Testis (tissue), 3 donors: Measurements from ENCODE around the gene COPA. TPM values are rescaled to one million over a fixed set of nuclear protein-coding genes. Genes with fewer than 3 reads are reported as not detected.

Source experiments
- DNase-seq: peaks from one replicate; pipeline ENCODE4 v3.0.0-alpha.2; 2019
- H3K27ac ChIP-seq, 2 donors: fragments of 200-600 bp; sonication (generic); one replicate each; pipeline ENCODE4 v1.5.1; 2019
- H3K27me3 ChIP-seq: fragments of 200-600 bp; sonication (generic); one replicate; pipeline ENCODE4 v1.5.1; 2019
- H3K36me3 ChIP-seq: fragments of 200-600 bp; sonication (generic); one replicate; pipeline ENCODE4 v1.5.1; 2017; ENCODE audit warnings: low read depth; ENCODE audit errors: missing control alignments
- H3K4me1 ChIP-seq: fragments of 200-600 bp; sonication (generic); one replicate; pipeline ENCODE4 v1.5.1; 2019
- H3K4me3 ChIP-seq, 2 donors: fragments of 200-600 bp; sonication (generic); one replicate each; pipeline ENCODE4 v1.5.1; 2017 to 2019
- H3K9me3 ChIP-seq: fragments of 200-600 bp; sonication (generic); one replicate; pipeline ENCODE4 v1.5.1; 2017
- POLR2A ChIP-seq: fragments of 450-650 bp; IDR thresholded peaks from one replicate; pipeline ENCODE4 v1.6.1; 2017; ENCODE audit warnings: antibody characterized with exemption, mild to moderate bottlenecking, moderate library complexity
- WGBS, 2 donors: methylation state at CpG; one replicate each; pipeline ENCODE4 v1.1.5; 2018; 5-methylcytosine and 5-hydroxymethylcytosine counted together
- intact Hi-C: fragments of 100-400 bp; cut with DNase I; formaldehyde crosslinking; loops from one replicate; pipeline ENCODE4 v1.15.1; 2023; ENCODE audit warnings: low total_unique reads
- polyA plus RNA-seq: library from polyadenylated mRNA; stranded (reverse); fragments of 350-450 nt; fragmentation: Illumina TruSeq; extraction: RNeasy Lipid Tissue Mini Kit (QIAGEN cat#74804); gene quantifications from one replicate; pipeline ENCODE4 v1.2.3, GENCODE V29; 2014; ENCODE audit warnings: low read depth, low replicate concordance; ENCODE audit not compliant: insufficient read depth
- total RNA-seq, 2 donors: library from RNA; depleted of rRNA; stranded (reverse); fragments of >200 nt; gene quantifications; one replicate each; pipeline ENCODE4 v1.2.3, GENCODE V29; 2016
- TF ChIP-seq, protein P1 (sequence below), 3 experiments: fragments of 450-650 bp in 2 of 3; fragments of 200-600 bp in 1 of 3; sonication (generic) in 1 of 3; IDR thresholded peaks; one replicate each; pipeline ENCODE4 v1.5.1; 2016 to 2019; ENCODE audit warnings: antibody characterized with exemption in 3 of 3, mild to moderate bottlenecking in 2 of 3, moderate library complexity in 1 of 3

Gene COPA
- total and polyA plus RNA-seq, 3 donors from 2014 or later: 88.9 to 123 (median 114) TPM

DNA sequence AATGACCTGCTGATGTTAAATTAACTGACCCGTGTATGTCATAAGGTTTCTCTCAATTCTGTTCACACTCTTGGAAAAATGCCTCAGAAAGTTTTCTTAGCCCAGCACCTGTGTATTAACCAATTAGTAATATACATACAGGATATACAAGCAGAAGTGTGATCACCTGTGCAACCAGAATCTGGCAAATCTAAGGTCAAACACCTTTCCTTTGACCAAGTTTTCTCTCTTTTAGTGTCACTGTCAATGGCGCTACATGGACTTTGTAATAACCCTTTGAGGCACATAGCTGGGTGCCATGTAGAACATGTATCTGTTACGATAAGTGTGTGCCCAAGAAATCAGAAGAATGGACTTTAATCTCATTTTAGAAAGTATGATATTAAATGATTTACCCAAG, 1.2 kb upstream of the COPA start:
- Histone ChIP-seq H3K4me1 (peaks cover 9% of the 10 kb centered on the region), H3K27ac (no peak overlapping the region)

DNA sequence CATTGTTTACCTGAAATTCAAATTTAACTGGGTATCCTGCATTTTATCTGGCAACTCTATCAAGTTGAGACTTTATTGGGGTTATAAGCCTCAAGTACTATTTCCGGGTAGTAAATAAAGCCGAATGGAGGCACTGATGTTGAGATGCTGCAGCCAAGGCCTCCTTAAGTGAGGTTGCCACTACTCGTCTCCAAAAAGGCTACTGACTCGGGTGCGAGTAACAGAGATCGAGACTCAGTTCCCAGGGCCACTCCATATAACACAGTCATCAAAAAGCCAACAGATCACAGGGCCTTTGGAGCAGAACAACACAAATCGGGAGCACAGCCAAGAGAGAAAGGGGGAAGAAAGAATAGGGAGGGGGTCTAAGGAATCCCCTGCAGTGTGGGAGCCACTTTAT, 524 bp downstream of the COPA start:
- Histone ChIP-seq H3K9me3 (no peaks in the 10 kb centered on the region), H3K4me3 (peak overlapping the region; percentile 79 to 91), H3K27ac (peak overlapping the region; percentile 77 to 90), H3K27me3 (no peaks in the 10 kb centered on the region), H3K4me1 (peaks cover 9% of the 10 kb centered on the region), H3K36me3 (no peaks in the 10 kb centered on the region)
- intact Hi-C loops: no loop called here
- WGBS, 2 donors: 0% methylated on average over 7 of the region's 7 CpGs
- TF ChIP-seq POLR2A: no peak
- TF ChIP-seq, protein P1, sequence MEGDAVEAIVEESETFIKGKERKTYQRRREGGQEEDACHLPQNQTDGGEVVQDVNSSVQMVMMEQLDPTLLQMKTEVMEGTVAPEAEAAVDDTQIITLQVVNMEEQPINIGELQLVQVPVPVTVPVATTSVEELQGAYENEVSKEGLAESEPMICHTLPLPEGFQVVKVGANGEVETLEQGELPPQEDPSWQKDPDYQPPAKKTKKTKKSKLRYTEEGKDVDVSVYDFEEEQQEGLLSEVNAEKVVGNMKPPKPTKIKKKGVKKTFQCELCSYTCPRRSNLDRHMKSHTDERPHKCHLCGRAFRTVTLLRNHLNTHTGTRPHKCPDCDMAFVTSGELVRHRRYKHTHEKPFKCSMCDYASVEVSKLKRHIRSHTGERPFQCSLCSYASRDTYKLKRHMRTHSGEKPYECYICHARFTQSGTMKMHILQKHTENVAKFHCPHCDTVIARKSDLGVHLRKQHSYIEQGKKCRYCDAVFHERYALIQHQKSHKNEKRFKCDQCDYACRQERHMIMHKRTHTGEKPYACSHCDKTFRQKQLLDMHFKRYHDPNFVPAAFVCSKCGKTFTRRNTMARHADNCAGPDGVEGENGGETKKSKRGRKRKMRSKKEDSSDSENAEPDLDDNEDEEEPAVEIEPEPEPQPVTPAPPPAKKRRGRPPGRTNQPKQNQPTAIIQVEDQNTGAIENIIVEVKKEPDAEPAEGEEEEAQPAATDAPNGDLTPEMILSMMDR (IDR thresholded peaks at IDR 0.05): no peak
- no peak for DNase-seq

More for the DNA sequence above, 1.2 kb upstream of the COPA start:
- TF ChIP-seq POLR2A: no peak
- TF ChIP-seq, protein P1 (IDR thresholded peaks at IDR 0.05): no peak
- intact Hi-C loops: no loop called here
- H3K9me3 ChIP-seq: no peaks in the 10 kb centered on the region
- WGBS, 2 donors: 78 to 79% methylated on average over 3 of the region's 3 CpGs
- H3K27me3 ChIP-seq: no peaks in the 10 kb centered on the region
- no peaks in the 10 kb centered on the region for H3K36me3 ChIP-seq
- peak overlapping the region in 1 of 2 donors; percentile 79 for H3K4me3 ChIP-seq
- no peak for DNase-seq

DNA sequence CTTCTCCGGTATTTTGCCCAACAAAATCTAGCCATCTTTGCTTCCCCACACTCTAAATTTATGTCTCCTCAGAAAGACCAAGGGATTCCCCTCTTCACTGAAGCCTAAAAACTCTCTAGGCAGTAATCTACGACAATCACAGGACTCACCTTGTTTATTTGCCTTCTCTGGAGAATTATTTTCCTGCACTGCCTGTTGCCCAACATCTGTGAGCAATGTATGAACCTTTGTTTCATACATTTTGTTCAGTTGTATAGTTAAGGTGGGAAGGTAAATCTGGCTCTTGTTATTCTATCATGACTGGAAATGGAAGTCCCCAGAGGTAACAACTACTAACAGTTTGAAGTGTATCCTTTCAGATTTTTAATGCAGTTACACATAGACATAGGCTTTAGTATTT, 2.2 kb downstream of the COPA start:
- H3K4me1 ChIP-seq: peaks cover 5% of the 10 kb centered on the region

DNA sequence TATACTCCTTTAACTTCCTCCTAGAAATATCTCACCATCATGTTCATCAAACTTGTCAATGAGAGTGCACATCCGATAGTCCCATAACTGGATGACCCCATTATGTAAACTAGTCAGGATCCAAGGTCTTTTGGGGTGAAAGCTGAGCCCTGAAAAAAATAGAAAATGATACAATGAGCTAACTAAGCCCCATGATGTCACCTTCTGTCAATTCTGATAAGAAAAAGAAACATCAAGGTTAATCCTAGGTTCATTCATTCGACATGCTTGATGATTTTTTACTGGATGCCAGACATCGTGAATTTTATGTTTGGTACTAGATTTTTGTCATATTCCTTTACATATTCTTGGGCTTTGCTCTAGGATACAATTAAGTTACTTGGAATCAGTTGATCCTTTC, 2.9 kb downstream of the COPA start:
- intact Hi-C loops: no loop called here
- 54 to 70% methylated on average over 3 of the region's 3 CpGs for WGBS, 2 donors
- TF ChIP-seq POLR2A: no peak
- TF ChIP-seq, protein P1 (IDR thresholded peaks at IDR 0.05): no peak
- DNase-seq: no peak
- Histone ChIP-seq H3K4me1 (peaks cover 5% of the 10 kb centered on the region), H3K36me3 (no peaks in the 10 kb centered on the region), H3K27me3 (no peaks in the 10 kb centered on the region), H3K9me3 (no peaks in the 10 kb centered on the region), H3K4me3 (no peak overlapping the region), H3K27ac (no peak overlapping the region)

More for the DNA sequence above, 2.2 kb downstream of the COPA start:
- Histone ChIP-seq H3K4me3 (no peak overlapping the region), H3K27me3 (no peaks in the 10 kb centered on the region), H3K27ac (no peak overlapping the region), H3K9me3 (no peaks in the 10 kb centered on the region), H3K36me3 (no peaks in the 10 kb centered on the region)
- intact Hi-C loops: no loop called here
- 73% methylated on average over 2 of the region's 2 CpGs for WGBS, 2 donors
- TF ChIP-seq, protein P1 (IDR thresholded peaks at IDR 0.05): no peak
- TF ChIP-seq POLR2A: no peak
- DNase-seq: no peak

DNA sequence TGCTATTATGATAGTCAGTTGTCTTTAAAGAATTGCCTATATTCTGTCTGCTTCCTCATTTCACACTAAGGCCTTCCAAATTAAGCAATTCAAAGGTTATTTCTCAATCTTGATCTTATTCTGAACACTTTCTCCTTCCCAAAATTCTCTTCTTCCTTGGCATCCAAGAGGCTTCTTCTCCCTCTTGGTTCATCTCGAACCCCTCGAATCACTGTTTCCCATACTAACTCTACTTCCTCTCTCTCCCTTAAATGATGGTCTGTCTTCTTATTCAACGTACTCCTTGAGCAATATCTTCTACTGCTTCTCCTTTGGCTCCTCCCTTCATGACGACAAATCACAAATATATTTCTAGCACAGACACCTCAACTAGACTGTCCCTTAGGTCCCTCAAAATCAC, 4.5 kb downstream of the COPA start:
- Histone ChIP-seq H3K4me1 (no peaks in the 10 kb centered on the region), H3K27me3 (no peaks in the 10 kb centered on the region), H3K36me3 (no peaks in the 10 kb centered on the region), H3K9me3 (no peaks in the 10 kb centered on the region), H3K27ac (no peak overlapping the region), H3K4me3 (no peak overlapping the region)
- 78% methylated on average over 4 of the region's 4 CpGs for WGBS, 2 donors
- intact Hi-C loops: no loop called here
- no peak for DNase-seq
- no peak for TF ChIP-seq POLR2A
